ENCODE results near the gene CCDC18.

Gene CCDC18

GRCh38 chr1:93143136-93143535 lies 37.4 kb upstream of the CCDC18 start:
- ATAC-seq: no peak
- TF ChIP-seq TSHZ2 (CRISPR knock-in tag; IDR thresholded peaks at IDR 0.05) (no peak), ARNTL (CRISPR knock-in tag; IDR thresholded peaks at IDR 0.05; ENCODE audit: borderline replicate concordance, low read depth) (no peak), PATZ1 (CRISPR knock-in tag; IDR thresholded peaks at IDR 0.05; ENCODE audit: borderline replicate concordance) (no peak), PPARA (CRISPR knock-in tag; IDR thresholded peaks at IDR 0.05; ENCODE audit: borderline replicate concordance) (no peak), CREB5 (CRISPR knock-in tag; IDR thresholded peaks at IDR 0.05; ENCODE audit: low read depth) (no peak), ZNF8 (CRISPR knock-in tag; IDR thresholded peaks at IDR 0.05) (no peak), ESRRG (CRISPR knock-in tag; IDR thresholded peaks at IDR 0.05) (no peak), GLIS3 (CRISPR knock-in tag; IDR thresholded peaks at IDR 0.05) (no peak), CSDC2 (CRISPR knock-in tag; IDR thresholded peaks at IDR 0.05) (no peak), ZFP30 (CRISPR knock-in tag; IDR thresholded peaks at IDR 0.05) (no peak), ZC3H10 (CRISPR knock-in tag; IDR thresholded peaks at IDR 0.05) (no peak), ISL1 (CRISPR knock-in tag; IDR thresholded peaks at IDR 0.05) (no peak), TCF4 (CRISPR knock-in tag; IDR thresholded peaks at IDR 0.05; ENCODE audit: borderline replicate concordance) (no peak)

GRCh38 chr1:93143769-93144168 lies 36.8 kb upstream of the CCDC18 start:
- ATAC-seq: no peak
- TF ChIP-seq CREB5 (CRISPR knock-in tag; IDR thresholded peaks at IDR 0.05; ENCODE audit: low read depth) (no peak), TOX (CRISPR knock-in tag; IDR thresholded peaks at IDR 0.05; ENCODE audit: borderline replicate concordance) (no peak), ARNTL (CRISPR knock-in tag; IDR thresholded peaks at IDR 0.05; ENCODE audit: borderline replicate concordance, low read depth) (no peak), GLIS3 (CRISPR knock-in tag; IDR thresholded peaks at IDR 0.05) (no peak), CSDC2 (CRISPR knock-in tag; IDR thresholded peaks at IDR 0.05) (no peak), ZNF565 (CRISPR knock-in tag; conservative IDR thresholded peaks at IDR 0.05; ENCODE audit: low read depth) (no peak), CSRNP3 (CRISPR knock-in tag; IDR thresholded peaks at IDR 0.05) (no peak), ESRRG (CRISPR knock-in tag; IDR thresholded peaks at IDR 0.05) (no peak), OSR1 (CRISPR knock-in tag; IDR thresholded peaks at IDR 0.05) (no peak), ZFP30 (CRISPR knock-in tag; IDR thresholded peaks at IDR 0.05) (no peak), POU6F1 (CRISPR knock-in tag; IDR thresholded peaks at IDR 0.05; ENCODE audit: borderline replicate concordance, low read depth) (no peak), PPARA (CRISPR knock-in tag; IDR thresholded peaks at IDR 0.05; ENCODE audit: borderline replicate concordance) (no peak)

GRCh38 chr1:93148001-93148400 lies 32.5 kb upstream of the CCDC18 start:
- no peak for ATAC-seq
- no peak for TF ChIP-seq ESRRG (CRISPR knock-in tag; IDR thresholded peaks at IDR 0.05)
- no peak for TF ChIP-seq BACH2 (CRISPR knock-in tag; IDR thresholded peaks at IDR 0.05; ENCODE audit: borderline replicate concordance)
- TF ChIP-seq ARNTL (CRISPR knock-in tag; IDR thresholded peaks at IDR 0.05; ENCODE audit: borderline replicate concordance, low read depth): no peak
- TF ChIP-seq OSR1 (CRISPR knock-in tag; IDR thresholded peaks at IDR 0.05): no peak
- TF ChIP-seq ZFP3 (CRISPR knock-in tag; IDR thresholded peaks at IDR 0.05): no peak
- TF ChIP-seq PPARA (CRISPR knock-in tag; IDR thresholded peaks at IDR 0.05; ENCODE audit: borderline replicate concordance): no peak
- TF ChIP-seq TSHZ2 (CRISPR knock-in tag; IDR thresholded peaks at IDR 0.05): no peak
- TF ChIP-seq TCF4 (CRISPR knock-in tag; IDR thresholded peaks at IDR 0.05; ENCODE audit: borderline replicate concordance): no peak
- no peak for TF ChIP-seq CSDC2 (CRISPR knock-in tag; IDR thresholded peaks at IDR 0.05)
- TF ChIP-seq ZNF8 (CRISPR knock-in tag; IDR thresholded peaks at IDR 0.05): no peak
- TF ChIP-seq CREB5 (CRISPR knock-in tag; IDR thresholded peaks at IDR 0.05; ENCODE audit: low read depth): no peak
